ENCODE results near the gene ACAD9. TPM values are rescaled to one million over a fixed set of nuclear protein-coding genes. Genes with fewer than 3 reads are reported as not detected.
A peak's percentile ranks its signal among the peaks of the same experiment; 100 is the strongest.
"Not testable (repeated sequence)": the region's sequence is repeated elsewhere in the genome, so short reads cannot be mapped to it uniquely, and the experiment has no call there.

Gene ACAD9
- polyA plus RNA-seq (2012; ENCODE audit: insufficient read depth, insufficient read length, low read depth): 50.4 TPM

DNA sequence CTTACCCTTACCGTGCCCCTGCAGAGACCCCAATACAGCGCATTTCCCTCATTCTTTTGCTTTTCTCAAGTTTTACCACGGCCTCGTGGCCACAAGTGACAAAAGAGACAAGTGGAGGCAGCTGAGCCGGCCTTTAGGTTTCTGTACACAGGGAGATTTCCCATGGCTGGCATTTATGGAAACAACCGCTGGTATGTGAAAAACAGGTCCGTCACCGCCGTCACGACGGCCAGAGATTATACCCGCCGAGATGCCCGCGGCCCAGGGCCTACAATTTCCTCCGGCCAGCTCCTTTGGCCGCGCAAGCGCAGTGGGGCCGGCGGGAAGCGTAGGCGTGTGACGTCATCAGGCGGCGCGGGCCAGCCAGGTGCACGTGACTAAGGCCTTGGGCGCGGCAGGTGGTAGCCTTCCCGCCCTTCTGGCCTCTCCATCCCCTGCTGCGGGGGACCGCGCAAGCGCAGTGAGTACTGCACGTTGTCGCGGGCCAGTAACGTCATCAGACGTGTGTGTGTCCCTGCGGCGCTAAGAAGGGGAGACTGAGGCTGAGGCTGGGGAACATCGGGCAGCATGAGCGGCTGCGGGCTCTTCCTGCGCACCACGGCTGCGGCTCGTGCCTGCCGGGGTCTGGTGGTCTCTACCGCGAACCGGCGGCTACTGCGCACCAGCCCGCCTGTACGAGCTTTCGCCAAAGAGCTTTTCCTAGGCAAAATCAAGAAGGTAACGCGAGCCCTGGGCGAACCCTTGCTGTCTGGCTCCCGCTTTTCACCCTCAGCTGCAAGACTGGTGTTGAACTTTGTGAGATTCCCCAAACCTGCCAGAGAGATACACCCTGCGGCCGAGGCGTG is at the start of gene ACAD9:
Gene ACAD9 (plus strand): TSS at position 496 of the 845 bp plus-strand sequence. CDS start 72 bp downstream, at position 568.
- H3K4me1 ChIP-seq: no peaks in the 10 kb centered on the region; the same call in 1 of the 2 replicates
- no peak for TF ChIP-seq CTCF (IDR thresholded peaks at IDR 0.05; ENCODE audit: low read depth, low read length)
- H3K9me3 ChIP-seq: no peaks in the 10 kb centered on the region
- H3K36me3 ChIP-seq: peaks cover 12% of the 10 kb centered on the region
- no peaks in the 10 kb centered on the region for H3K27me3 ChIP-seq
- peak; percentile 98 for DNase-seq
- peak within 1 kb of the TSS; percentile 96 for H3K4me3 ChIP-seq (ENCODE audit: low read depth, low read length)

- DNase-seq; H3K4me1 ChIP-seq; H3K4me3 ChIP-seq (ENCODE audit: low read depth, low read length); H3K9me3 ChIP-seq; H3K36me3 ChIP-seq; H3K27me3 ChIP-seq: not testable (repeated sequence)
Measured at GRCh38 chr3:128829925-128830625, 49.3 kb upstream of the ACAD9 start.

GRCh38 chr3:128830762-128831161 is 48.7 kb upstream of the ACAD9 start:
- H3K27me3 ChIP-seq; H3K36me3 ChIP-seq; H3K9me3 ChIP-seq; H3K4me3 ChIP-seq (ENCODE audit: low read depth, low read length); H3K4me1 ChIP-seq; DNase-seq: not testable (repeated sequence)

DNA sequence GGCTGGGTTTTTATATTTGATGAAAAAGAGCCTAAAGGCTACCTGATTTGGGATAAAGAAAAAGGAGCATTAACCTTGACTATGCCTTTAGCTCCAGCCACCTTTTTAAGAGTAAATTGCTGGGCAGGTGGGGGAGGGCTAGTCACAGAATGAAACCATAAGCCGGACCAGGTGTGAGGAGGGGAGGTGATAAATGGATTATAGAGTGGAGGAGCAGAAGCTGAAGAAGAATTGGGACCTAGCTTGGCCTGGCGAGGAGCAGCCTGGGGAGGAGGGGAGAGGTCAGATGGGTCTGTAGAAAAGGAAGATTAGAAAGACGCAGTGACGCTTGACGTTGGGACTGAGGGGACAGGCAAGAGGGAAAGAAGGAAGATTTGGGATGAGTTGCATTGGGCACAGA is 46.4 kb upstream of the ACAD9 start:
- H3K27me3 ChIP-seq; H3K4me1 ChIP-seq; DNase-seq; H3K9me3 ChIP-seq; H3K36me3 ChIP-seq; H3K4me3 ChIP-seq (ENCODE audit: low read depth, low read length): not testable (repeated sequence)

DNA sequence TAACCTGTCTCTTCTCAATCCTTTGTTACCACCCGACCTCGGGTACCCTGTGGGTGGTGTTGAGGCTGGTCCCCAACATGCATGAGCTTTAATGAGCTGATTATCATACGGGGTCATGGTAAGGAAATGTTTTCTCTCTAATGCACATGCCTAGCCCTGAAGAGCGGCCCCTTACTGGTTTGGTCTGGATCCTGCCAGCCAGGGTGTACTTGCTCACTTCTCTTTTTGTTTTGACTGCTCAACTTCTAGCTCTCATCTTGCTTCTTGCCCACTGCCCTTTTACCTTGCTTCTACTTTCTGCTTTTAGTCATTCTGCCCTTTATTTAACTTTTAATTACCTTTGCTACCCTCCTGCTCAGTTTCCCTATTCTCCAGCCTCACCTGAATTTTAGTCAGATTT is 44.3 kb upstream of the ACAD9 start:
- no peak for TF ChIP-seq CTCF (IDR thresholded peaks at IDR 0.05; ENCODE audit: low read depth, low read length)
- Histone ChIP-seq H3K4me1 (no peaks in the 10 kb centered on the region), H3K4me3 (ENCODE audit: low read depth, low read length) (no peak overlapping the region), H3K27me3 (no peaks in the 10 kb centered on the region), H3K9me3 (no peaks in the 10 kb centered on the region), H3K36me3 (no peaks in the 10 kb centered on the region)
- no peak for DNase-seq

DNA sequence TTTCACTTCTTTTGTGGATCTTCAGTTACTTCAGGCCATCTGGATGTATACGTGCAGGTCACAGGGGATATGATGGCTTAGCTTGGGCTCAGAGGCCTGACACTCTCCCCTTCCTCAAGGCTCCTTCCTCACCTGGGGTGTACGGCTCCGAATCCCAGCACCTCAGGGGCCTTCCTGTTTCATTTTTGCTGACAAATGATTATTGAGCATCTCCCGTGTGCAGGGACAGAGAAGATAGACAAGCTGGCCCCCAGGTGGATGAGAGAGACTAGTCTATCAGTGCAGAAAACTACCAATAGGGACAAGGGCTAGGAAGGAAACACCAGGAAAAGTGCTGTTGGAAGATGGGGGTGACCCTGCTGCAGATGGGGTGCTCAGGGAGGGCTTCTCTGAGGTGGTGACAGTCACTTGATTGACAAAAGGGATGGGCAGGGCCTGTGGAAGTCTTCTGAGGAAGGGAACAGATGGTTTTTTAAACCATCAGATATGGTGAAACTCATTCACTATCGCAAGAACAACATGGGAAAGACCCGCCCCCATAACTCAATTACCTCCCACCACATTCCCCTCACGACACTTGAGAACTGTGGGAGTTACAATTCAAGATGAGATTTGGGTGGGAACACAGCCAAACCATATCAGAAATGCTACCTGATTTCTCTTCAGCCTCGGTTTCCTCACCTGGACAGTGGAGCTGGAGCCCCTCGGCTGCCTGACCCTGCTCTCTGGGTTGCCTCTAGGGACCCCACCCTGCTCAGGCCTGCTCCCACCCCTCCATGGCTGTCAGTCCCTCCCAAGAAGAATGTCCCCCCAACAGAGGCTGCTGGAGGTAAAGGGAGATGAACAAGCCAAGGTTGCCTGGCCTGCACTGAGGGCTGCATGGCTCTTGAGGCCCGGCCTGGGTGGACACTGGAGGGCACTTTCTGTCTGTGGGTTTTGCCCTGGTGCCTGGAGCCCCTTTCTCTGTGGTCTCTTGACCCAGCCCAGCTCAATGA is 37.2 kb upstream of the ACAD9 start:
- Histone ChIP-seq H3K4me3 (ENCODE audit: low read depth, low read length) (no peak overlapping the region), H3K36me3 (no peaks in the 10 kb centered on the region), H3K9me3 (no peaks in the 10 kb centered on the region), H3K27me3 (no peaks in the 10 kb centered on the region), H3K4me1 (peaks cover 10% of the 10 kb centered on the region)
- DNase-seq: no peak
- TF ChIP-seq CTCF (IDR thresholded peaks at IDR 0.05; ENCODE audit: low read depth, low read length): no peak

DNA sequence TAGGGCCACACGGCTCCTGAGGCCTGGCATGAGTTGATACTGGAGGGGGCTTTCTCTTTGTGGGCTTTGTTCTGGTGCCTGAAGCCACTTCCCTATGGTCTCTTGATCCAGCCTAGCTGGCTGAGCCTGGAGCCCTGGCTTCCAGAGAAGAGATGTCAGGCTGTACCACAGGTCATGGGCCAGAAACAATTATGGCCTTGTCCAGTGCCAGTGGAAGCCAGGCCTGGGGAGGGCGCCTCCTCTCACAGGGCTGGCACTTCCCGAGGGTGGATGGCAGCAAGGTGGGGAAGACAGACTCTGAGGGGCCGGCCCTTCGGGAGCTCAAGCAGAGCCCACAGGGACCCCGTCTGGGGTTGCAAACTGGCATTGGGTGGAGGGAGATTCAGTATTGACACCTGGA is 34.9 kb upstream of the ACAD9 start:
- no peak for TF ChIP-seq CTCF (IDR thresholded peaks at IDR 0.05; ENCODE audit: low read depth, low read length)
- DNase-seq: no peak
- Histone ChIP-seq H3K4me3 (ENCODE audit: low read depth, low read length) (no peak overlapping the region), H3K9me3 (no peaks in the 10 kb centered on the region), H3K4me1 (peaks cover 10% of the 10 kb centered on the region), H3K27me3 (no peaks in the 10 kb centered on the region), H3K36me3 (no peaks in the 10 kb centered on the region)
